GM12873 (cell line): Measurements from ENCODE around the gene EML1.
A peak's percentile ranks its signal among the peaks of the same experiment; 100 is the strongest.

Source experiments
- CTCF ChIP-seq: IDR thresholded peaks from 2 replicates; pipeline ENCODE4 v1.5.1; 2012; ENCODE audit warnings: low read depth, mild to moderate bottlenecking, moderate library complexity, low read length, control low read depth; ENCODE audit not compliant: insufficient read depth; ENCODE audit errors: missing control alignments

The EML1 gene

GRCh38 chr14:99945732-99946651 is 152.8 kb downstream of the EML1 start:
- TF ChIP-seq CTCF = no peak

GRCh38 chr14:99946652-99947489 is 153.7 kb downstream of the EML1 start:
- peak; percentile 92 for TF ChIP-seq CTCF

GRCh38 chr14:99947695-99948094 is 154.5 kb downstream of the EML1 start:
- no peak for TF ChIP-seq CTCF

GRCh38 chr14:99950181-99950580 is 157.0 kb downstream of the EML1 start:
- TF ChIP-seq CTCF = no peak

- no peak for TF ChIP-seq CTCF
These were observed 157.9 kb downstream of the EML1 start for GRCh38 chr14:99951085-99951484.

- no peak for TF ChIP-seq CTCF
These were observed 158.8 kb downstream of the EML1 start for GRCh38 chr14:99952039-99952438.

GRCh38 chr14:99952453-99952852 is 159.2 kb downstream of the EML1 start:
- no peak for TF ChIP-seq CTCF
